GM18505 (cell line): ENCODE results near the gene HAAO.
A peak's percentile ranks its signal among the peaks of the same experiment; 100 is the strongest.

Experiments used
- ATAC-seq: cut with Tn5 transposase; IDR thresholded peaks from one replicate; pipeline ENCODE4 v1.9.1; 2021; ENCODE audit not compliant: unreplicated experiment
- POLR2A ChIP-seq: IDR thresholded peaks from 4 replicates; pipeline ENCODE4 v1.6.1; 2011; ENCODE audit warnings: borderline replicate concordance; ENCODE audit not compliant: insufficient read depth, insufficient read length; ENCODE audit errors: extremely low read depth

Gene HAAO

GRCh38 chr2:42762823-42763804 lies 29.3 kb downstream of the HAAO start:
- no peak for TF ChIP-seq POLR2A
- no peak for ATAC-seq

GRCh38 chr2:42762155-42762554 lies 30.2 kb downstream of the HAAO start:
- TF ChIP-seq POLR2A: no peak
- ATAC-seq: no peak

- no peak for TF ChIP-seq POLR2A
- ATAC-seq: no peak
These were observed 30.8 kb downstream of the HAAO start for GRCh38 chr2:42761554-42761953.

- no peak for ATAC-seq
- TF ChIP-seq POLR2A: no peak
These were observed 33.6 kb downstream of the HAAO start for GRCh38 chr2:42758751-42759150.

GRCh38 chr2:42757981-42758740 lies 34.2 kb downstream of the HAAO start:
- no peak for ATAC-seq
- TF ChIP-seq POLR2A: no peak

- no peak for ATAC-seq
- TF ChIP-seq POLR2A: no peak
These were observed 35.3 kb downstream of the HAAO start for GRCh38 chr2:42756966-42757513.

GRCh38 chr2:42756150-42756775 lies 36.1 kb downstream of the HAAO start:
- no peak for ATAC-seq
- no peak for TF ChIP-seq POLR2A

GRCh38 chr2:42755191-42755880 lies 37.0 kb downstream of the HAAO start:
- TF ChIP-seq POLR2A: no peak
- ATAC-seq: no peak

- TF ChIP-seq POLR2A: no peak
- ATAC-seq: no peak
These were observed 37.6 kb downstream of the HAAO start for GRCh38 chr2:42754776-42755140.

GRCh38 chr2:42754021-42754775 lies 38.2 kb downstream of the HAAO start:
- TF ChIP-seq POLR2A: no peak
- ATAC-seq: peak; percentile 41

- no peak for ATAC-seq
- no peak for TF ChIP-seq POLR2A
These were observed 39.3 kb downstream of the HAAO start for GRCh38 chr2:42752816-42753813.
